Ovary (tissue), 3 donors: ENCODE measurements around the gene HLA-DMB.

Experiments
- CTCF ChIP-seq, 3 donors: fragments of 450-650 bp in 2 of 3; fragments of 200-600 bp in 1 of 3; IDR thresholded peaks; one replicate each; pipeline versions ENCODE4 v1.5.1 to v1.8.0; 2016 to 2022; ENCODE audit warnings: antibody characterized with exemption in 3 of 3, mild to moderate bottlenecking in 1 of 3
- POLR2A ChIP-seq: fragments of 450-650 bp; IDR thresholded peaks from one replicate; pipeline ENCODE4 v1.6.1; 2017; ENCODE audit warnings: antibody characterized with exemption, mild to moderate bottlenecking, moderate library complexity
- donor health status: DM: no; HTN: no; CAD: no.

GRCh38 chr6:32905078-32905477, 35.8 kb downstream of the HLA-DMB start:
- TF ChIP-seq POLR2A (no peak), CTCF (IDR thresholded peaks at IDR 0.05) (no peak)
